SK-N-SH treated with all-trans-retinoic acid at 6 μM for 48 hours (cell line): ENCODE measurements around the gene MEF2C.

ENCODE experiments used
- ARNTL ChIP-seq: fragments of 450-650 bp; formaldehyde crosslinking; IDR thresholded peaks from 2 replicates; pipeline ENCODE4 v1.5.0; 2020; ENCODE audit warnings: low read depth, mild to moderate bottlenecking, moderate library complexity, borderline replicate concordance
- CSDC2 ChIP-seq: fragments of 250-450 bp; sonication (Bioruptor Pico); IDR thresholded peaks from 2 replicates; pipeline ENCODE4 v1.5.0; 2020; ENCODE audit warnings: mild to moderate bottlenecking, moderate library complexity
- OSR1 ChIP-seq: fragments of 250-450 bp; sonication (Bioruptor Pico); IDR thresholded peaks from 2 replicates; pipeline ENCODE4 v1.8.0; 2022; ENCODE audit warnings: moderate library complexity, mild to moderate bottlenecking, inconsistent platforms
- SNAI2 ChIP-seq: fragments of 250-450 bp; sonication (Bioruptor Pico); IDR thresholded peaks from 2 replicates; pipeline ENCODE4 v1.5.0; 2020; ENCODE audit warnings: mild to moderate bottlenecking, moderate library complexity
- TOX ChIP-seq: fragments of 250-450 bp; sonication (Bioruptor Pico); IDR thresholded peaks from 2 replicates; pipeline ENCODE4 v1.8.0; 2021; ENCODE audit warnings: mild to moderate bottlenecking, moderate library complexity, borderline replicate concordance
- ZFP3 ChIP-seq: fragments of 250-450 bp; sonication (Bioruptor Pico); IDR thresholded peaks from 2 replicates; pipeline ENCODE4 v1.5.0; 2020; ENCODE audit warnings: mild to moderate bottlenecking, moderate library complexity
- ZFP30 ChIP-seq: fragments of 450-650 bp; formaldehyde crosslinking; IDR thresholded peaks from 2 replicates; pipeline ENCODE4 v1.5.0; 2022; ENCODE audit warnings: mild to moderate bottlenecking, moderate library complexity
- ZNF565 ChIP-seq: fragments of 450-650 bp; formaldehyde crosslinking; conservative IDR thresholded peaks from 2 replicates; pipeline ENCODE4 v1.5.0; 2020; ENCODE audit warnings: low read depth, mild to moderate bottlenecking, moderate library complexity
- ZNF70 ChIP-seq: fragments of 450-650 bp; formaldehyde crosslinking; IDR thresholded peaks from 2 replicates; pipeline ENCODE4 v1.5.0; 2020; ENCODE audit warnings: mild to moderate bottlenecking, moderate library complexity
- TF ChIP-seq, protein P1 (sequence below): fragments of 250-450 bp; sonication (Bioruptor Pico); IDR thresholded peaks from 2 replicates; pipeline ENCODE4 v1.5.1; 2020; ENCODE audit warnings: low read depth, mild to moderate bottlenecking, moderate library complexity
- TF ChIP-seq, protein P2 (sequence below): fragments of 250-450 bp; sonication (Bioruptor Pico); IDR thresholded peaks from 2 replicates; pipeline ENCODE4 v1.5.0; 2020; ENCODE audit warnings: mild to moderate bottlenecking, moderate library complexity
- TF ChIP-seq, protein P3 (sequence below): fragments of 250-450 bp; sonication (Bioruptor Pico); IDR thresholded peaks from 2 replicates; pipeline ENCODE4 v1.8.0; 2020; ENCODE audit warnings: mild to moderate bottlenecking, moderate library complexity, borderline replicate concordance
- TF ChIP-seq, protein P4 (sequence below): fragments of 250-450 bp; sonication (Bioruptor Pico); IDR thresholded peaks from 2 replicates; pipeline ENCODE4 v1.5.1; 2021; ENCODE audit warnings: mild to moderate bottlenecking, moderate library complexity

DNA sequence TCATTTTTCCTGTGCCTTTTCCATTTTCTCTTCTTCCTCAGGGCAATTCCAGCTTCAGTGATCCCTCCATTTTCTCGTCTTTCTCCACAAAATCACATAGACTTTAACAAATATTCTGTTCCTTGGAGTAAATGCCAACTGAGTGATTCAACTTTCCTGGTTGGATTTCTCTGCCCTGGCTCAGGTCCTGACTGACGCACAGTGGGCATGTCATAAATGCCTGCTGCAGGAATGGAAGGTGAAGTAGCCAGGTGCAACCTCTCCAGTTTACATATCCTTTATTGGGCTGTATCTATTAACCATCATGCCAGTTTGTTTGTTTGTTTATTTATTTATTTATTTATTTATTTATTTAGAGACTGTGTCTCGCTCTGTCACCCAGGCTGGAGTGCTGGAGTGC lies 95.1 kb downstream of the MEF2C start:
- TF ChIP-seq ZFP30 (CRISPR knock-in tag) (no peak), ZFP3 (no peak), ARNTL (CRISPR knock-in tag) (no peak), ZNF565 (no peak), SNAI2 (CRISPR knock-in tag) (no peak), ZNF70 (CRISPR knock-in tag) (no peak), CSDC2 (CRISPR knock-in tag) (no peak), TOX (CRISPR knock-in tag) (no peak), OSR1 (CRISPR knock-in tag) (no peak)
- TF ChIP-seq, protein P1, sequence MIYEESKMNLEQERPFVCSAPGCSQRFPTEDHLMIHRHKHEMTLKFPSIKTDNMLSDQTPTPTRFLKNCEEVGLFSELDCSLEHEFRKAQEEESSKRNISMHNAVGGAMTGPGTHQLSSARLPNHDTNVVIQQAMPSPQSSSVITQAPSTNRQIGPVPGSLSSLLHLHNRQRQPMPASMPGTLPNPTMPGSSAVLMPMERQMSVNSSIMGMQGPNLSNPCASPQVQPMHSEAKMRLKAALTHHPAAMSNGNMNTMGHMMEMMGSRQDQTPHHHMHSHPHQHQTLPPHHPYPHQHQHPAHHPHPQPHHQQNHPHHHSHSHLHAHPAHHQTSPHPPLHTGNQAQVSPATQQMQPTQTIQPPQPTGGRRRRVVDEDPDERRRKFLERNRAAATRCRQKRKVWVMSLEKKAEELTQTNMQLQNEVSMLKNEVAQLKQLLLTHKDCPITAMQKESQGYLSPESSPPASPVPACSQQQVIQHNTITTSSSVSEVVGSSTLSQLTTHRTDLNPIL, result no peak
- TF ChIP-seq, protein P2, sequence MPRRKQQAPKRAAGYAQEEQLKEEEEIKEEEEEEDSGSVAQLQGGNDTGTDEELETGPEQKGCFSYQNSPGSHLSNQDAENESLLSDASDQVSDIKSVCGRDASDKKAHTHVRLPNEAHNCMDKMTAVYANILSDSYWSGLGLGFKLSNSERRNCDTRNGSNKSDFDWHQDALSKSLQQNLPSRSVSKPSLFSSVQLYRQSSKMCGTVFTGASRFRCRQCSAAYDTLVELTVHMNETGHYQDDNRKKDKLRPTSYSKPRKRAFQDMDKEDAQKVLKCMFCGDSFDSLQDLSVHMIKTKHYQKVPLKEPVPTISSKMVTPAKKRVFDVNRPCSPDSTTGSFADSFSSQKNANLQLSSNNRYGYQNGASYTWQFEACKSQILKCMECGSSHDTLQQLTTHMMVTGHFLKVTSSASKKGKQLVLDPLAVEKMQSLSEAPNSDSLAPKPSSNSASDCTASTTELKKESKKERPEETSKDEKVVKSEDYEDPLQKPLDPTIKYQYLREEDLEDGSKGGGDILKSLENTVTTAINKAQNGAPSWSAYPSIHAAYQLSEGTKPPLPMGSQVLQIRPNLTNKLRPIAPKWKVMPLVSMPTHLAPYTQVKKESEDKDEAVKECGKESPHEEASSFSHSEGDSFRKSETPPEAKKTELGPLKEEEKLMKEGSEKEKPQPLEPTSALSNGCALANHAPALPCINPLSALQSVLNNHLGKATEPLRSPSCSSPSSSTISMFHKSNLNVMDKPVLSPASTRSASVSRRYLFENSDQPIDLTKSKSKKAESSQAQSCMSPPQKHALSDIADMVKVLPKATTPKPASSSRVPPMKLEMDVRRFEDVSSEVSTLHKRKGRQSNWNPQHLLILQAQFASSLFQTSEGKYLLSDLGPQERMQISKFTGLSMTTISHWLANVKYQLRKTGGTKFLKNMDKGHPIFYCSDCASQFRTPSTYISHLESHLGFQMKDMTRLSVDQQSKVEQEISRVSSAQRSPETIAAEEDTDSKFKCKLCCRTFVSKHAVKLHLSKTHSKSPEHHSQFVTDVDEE (CRISPR knock-in tag), result no peak
- TF ChIP-seq, protein P3, sequence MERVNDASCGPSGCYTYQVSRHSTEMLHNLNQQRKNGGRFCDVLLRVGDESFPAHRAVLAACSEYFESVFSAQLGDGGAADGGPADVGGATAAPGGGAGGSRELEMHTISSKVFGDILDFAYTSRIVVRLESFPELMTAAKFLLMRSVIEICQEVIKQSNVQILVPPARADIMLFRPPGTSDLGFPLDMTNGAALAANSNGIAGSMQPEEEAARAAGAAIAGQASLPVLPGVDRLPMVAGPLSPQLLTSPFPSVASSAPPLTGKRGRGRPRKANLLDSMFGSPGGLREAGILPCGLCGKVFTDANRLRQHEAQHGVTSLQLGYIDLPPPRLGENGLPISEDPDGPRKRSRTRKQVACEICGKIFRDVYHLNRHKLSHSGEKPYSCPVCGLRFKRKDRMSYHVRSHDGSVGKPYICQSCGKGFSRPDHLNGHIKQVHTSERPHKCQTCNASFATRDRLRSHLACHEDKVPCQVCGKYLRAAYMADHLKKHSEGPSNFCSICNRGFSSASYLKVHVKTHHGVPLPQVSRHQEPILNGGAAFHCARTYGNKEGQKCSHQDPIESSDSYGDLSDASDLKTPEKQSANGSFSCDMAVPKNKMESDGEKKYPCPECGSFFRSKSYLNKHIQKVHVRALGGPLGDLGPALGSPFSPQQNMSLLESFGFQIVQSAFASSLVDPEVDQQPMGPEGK (CRISPR knock-in tag), result no peak
- TF ChIP-seq, protein P4, sequence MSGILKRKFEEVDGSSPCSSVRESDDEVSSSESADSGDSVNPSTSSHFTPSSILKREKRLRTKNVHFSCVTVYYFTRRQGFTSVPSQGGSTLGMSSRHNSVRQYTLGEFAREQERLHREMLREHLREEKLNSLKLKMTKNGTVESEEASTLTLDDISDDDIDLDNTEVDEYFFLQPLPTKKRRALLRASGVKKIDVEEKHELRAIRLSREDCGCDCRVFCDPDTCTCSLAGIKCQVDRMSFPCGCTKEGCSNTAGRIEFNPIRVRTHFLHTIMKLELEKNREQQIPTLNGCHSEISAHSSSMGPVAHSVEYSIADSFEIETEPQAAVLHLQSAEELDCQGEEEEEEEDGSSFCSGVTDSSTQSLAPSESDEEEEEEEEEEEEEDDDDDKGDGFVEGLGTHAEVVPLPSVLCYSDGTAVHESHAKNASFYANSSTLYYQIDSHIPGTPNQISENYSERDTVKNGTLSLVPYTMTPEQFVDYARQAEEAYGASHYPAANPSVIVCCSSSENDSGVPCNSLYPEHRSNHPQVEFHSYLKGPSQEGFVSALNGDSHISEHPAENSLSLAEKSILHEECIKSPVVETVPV (CRISPR knock-in tag), result no peak
